Loucy (cell line): ENCODE measurements around the gene MINK1.

Source experiments
- CTCF ChIP-seq: fragments of 200-600 bp; sonication (generic); conservative IDR thresholded peaks from 2 replicates; pipeline ENCODE4 v1.5.1; 2014; ENCODE audit warnings: mild to moderate bottlenecking, antibody characterized with exemption, low read length
- EZH2phosphoT487 ChIP-seq: fragments of 200-600 bp; IDR thresholded peaks from 2 replicates; pipeline ENCODE4 v1.6.1; 2018; ENCODE audit warnings: antibody characterized with exemption, mild to moderate bottlenecking, moderate library complexity, borderline replicate concordance

GRCh38 chr17:4843321-4844000 is 10.3 kb downstream of the MINK1 start:
- TF ChIP-seq CTCF = no peak
- no peak for TF ChIP-seq EZH2phosphoT487
